ENCODE data around the gene DUOXA2. TPM values are rescaled to one million over a fixed set of nuclear protein-coding genes. Genes with fewer than 3 reads are reported as not detected.

DUOXA2 gene
- total RNA-seq, 4 donors from 2014 or later = not detected

DNA sequence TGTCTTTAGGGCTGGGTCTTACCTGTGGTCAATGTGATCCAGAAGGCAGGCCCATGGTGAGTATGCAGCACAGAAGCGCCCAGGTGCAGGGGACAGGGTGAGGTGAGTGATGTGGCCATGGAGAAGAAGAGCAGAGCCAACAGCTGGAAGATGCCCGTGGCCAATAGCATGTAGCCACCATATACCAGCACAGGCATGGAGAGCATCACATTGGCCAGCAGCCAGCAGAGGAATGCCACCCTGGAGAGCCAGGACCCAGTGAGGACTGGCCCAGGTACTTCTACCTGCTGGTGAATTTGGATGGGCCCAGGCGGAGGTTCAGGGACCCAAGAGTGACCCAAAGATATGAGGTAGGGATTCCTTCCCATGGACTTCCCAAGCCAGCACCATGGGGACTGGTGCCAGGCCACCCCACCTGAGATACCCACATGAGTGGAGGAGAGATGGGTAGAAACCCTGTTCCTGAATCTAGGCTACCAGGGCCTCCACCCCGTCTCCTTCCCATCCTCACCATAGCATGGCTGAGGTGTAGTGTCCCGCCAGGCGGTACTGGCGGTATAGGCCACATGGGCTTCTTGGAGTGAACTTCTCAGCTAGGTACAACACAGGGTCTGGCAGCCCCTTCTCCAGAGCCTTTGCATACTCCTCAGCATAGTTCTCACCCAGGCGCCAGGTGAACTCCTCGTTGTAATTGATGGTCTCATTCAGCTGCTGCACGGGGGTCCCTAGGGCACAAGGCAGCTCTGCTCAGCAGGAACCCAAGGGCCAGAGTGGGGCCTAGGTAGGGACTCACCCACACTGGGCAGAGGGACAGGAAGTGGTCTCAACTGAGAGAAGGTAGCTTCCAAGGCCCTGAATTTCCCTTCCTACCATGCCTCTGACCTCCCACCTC is 6.2 kb downstream of the DUOXA2 start:
- TF ChIP-seq, protein P1, sequence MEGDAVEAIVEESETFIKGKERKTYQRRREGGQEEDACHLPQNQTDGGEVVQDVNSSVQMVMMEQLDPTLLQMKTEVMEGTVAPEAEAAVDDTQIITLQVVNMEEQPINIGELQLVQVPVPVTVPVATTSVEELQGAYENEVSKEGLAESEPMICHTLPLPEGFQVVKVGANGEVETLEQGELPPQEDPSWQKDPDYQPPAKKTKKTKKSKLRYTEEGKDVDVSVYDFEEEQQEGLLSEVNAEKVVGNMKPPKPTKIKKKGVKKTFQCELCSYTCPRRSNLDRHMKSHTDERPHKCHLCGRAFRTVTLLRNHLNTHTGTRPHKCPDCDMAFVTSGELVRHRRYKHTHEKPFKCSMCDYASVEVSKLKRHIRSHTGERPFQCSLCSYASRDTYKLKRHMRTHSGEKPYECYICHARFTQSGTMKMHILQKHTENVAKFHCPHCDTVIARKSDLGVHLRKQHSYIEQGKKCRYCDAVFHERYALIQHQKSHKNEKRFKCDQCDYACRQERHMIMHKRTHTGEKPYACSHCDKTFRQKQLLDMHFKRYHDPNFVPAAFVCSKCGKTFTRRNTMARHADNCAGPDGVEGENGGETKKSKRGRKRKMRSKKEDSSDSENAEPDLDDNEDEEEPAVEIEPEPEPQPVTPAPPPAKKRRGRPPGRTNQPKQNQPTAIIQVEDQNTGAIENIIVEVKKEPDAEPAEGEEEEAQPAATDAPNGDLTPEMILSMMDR (IDR thresholded peaks at IDR 0.05; ENCODE audit: low read depth) = no peak

DNA sequence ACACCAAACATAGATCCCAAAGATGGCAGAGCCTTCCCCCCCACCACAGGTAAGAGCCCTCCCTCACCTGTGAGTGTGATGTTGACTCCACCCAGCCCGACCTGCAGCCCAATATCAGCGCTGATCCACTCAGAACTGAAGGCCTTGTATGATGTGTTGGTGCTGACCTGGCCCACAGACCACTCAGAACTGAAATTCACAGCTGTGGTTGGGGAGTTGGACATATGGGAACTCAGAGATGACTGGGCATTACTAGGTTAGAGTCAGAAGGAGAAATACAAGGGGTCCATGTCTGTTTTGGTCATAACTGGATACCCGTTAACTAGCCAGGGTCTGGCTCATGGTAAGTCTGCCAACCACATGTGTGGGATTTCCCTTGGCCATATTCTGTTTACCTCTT is 6.9 kb downstream of the DUOXA2 start:
- TF ChIP-seq, protein P1 (IDR thresholded peaks at IDR 0.05; ENCODE audit: low read depth) = no peak

DNA sequence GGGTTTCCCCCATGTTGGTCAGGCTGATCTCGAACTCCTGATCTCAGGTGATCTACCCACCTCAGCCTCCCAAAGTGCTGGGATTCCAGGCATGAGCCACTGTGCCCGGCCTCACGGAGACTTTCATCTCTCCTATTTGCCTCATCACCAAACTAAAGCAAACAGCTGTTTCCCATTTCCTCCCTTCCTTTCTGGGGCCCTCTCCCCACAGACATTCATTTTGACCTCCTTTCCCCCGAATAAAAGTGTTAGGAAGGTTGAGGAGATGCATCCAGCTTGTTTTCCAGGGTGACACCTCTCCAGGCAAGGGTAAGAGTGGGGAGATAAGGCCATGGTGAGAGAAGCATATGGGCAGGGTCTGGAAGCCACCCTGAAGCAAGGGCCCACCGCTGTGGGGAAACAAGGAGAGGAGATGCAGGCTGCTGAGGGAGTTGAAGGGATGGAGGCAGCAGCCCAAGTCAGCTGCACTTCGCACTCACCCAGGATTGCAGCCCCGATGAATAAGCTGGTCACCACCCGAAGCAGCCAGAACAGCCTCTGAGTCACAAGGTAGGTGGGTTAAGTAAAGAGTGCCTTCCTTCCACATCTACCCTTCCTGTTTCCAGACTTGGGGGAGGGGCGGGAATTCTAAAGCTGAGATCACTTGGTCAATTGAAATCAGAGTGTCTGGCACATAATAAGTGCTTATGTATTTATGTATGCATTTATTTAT is 7.7 kb downstream of the DUOXA2 start:
- TF ChIP-seq, protein P1 (IDR thresholded peaks at IDR 0.05; ENCODE audit: low read depth) = no peak

DNA sequence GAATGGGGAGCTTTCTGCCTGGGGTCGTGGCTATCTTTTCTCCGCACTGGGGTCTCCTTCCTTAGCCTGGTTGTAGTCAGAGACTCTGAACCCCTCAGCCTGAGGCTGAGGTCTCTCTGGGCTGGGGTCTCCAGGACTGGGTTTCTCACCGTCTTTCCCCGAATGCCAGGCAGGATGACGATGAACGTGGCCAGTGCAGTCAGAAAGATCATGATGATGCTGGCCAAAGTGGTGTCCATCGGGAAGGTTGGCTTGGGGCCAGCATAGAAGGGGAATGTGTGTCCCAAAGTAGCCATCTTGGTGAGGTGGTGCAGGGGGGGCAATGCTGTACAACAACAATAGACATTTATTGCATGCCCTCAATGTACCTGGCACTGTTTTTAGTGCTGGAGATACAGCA is 8.6 kb downstream of the DUOXA2 start:
- TF ChIP-seq, protein P1 (IDR thresholded peaks at IDR 0.05; ENCODE audit: low read depth) = no peak

DNA sequence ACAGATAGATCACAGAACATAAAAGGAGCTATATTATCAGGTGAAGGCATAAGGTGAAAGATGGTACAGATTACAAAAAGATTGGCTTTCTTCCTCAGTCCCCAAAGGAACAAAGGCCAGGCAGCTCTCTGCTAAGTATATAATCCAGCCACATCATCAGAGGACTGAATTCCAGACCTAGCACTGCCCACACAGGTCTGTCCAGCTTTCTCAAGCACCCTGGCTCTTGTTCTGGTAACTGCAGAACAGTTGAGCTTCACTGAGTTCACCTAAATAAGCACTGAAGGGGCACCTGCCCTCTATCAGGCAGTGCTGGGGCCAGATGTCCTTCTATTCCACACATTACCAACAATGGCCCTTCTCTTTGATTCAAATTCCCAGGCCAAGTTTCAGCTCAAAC is 9.3 kb downstream of the DUOXA2 start:
- TF ChIP-seq, protein P1 (IDR thresholded peaks at IDR 0.05; ENCODE audit: low read depth) = no peak

DNA sequence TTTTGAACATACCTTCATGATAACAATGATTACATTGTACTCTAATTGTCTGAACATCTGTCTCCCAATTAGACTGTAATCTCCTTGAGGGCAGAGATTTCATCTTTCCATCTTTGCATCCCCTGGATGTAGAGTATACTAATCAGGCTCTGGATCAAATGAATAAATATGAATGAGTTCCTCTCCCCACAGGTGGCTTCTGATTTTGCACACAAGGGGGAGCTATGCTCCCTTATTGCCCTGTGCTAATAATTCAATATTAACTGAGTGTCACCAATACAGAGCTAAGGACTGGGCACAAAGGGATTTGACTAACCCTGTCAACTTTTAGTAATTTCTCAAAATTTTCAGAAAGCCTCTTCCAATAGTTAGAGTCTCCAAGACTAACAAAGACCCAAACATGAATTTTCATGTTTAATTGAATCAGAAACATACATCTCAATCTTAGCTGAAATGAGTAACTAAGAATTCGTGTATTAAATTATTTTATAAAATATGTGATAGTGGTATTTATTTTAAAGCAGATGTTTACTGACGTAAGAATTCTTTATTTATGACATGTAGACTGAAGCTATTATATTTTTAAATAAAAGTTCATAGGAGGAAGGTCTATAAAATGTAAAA is 12.5 kb downstream of the DUOXA2 start:
- TF ChIP-seq, protein P1 (IDR thresholded peaks at IDR 0.05; ENCODE audit: low read depth) = no peak
